Measurements from ENCODE around the gene EFTUD2. TPM values are rescaled to one million over a fixed set of nuclear protein-coding genes. Genes with fewer than 3 reads are reported as not detected.

EFTUD2 gene
- total RNA-seq, 1 donor from 2014 or later: 192 TPM

DNA sequence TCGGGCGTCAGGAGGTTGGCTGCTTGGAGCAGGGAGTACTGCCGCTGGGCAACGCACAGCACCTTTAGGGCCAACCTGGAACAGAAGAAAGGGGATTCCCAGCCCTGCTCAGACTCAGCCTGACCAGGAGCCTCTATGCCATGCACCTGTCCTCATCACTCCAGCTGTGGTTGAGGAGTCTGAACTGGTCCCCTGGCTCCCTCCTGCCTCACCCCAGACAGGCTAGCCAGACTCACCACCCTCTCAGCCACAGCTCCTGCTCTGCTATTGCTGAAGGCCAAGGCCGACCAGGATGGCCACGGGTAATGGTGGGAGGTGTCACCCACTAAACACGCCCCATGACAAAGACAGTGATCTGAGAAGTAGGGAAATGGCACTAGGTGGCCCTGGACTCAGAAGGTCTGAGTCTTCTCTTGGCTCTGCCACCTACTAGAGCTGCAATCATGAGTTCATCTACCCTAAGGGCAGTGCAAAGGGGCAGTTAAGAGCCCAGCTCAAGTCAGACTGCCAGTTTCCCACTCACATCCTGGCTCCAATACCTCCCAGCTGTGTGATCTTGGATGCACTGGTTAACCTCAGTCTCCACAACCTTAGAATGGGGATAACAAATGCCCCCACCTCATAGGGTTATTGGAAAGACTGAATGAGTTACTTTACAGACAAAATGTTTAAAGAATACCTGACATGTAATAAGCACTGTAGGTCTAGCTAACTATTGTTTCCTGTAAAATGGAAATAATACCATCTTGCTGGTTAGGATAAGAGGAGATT is 29.9 kb upstream of the EFTUD2 start:
- no peak for DNase-seq (ENCODE audit: low read depth, low spot score)
- H3K27ac Mint-ChIP-seq (ENCODE audit: unreplicated experiment): no peak overlapping the region
- H3K4me3 Mint-ChIP-seq: no peak overlapping the region
- TF ChIP-seq, protein P1, sequence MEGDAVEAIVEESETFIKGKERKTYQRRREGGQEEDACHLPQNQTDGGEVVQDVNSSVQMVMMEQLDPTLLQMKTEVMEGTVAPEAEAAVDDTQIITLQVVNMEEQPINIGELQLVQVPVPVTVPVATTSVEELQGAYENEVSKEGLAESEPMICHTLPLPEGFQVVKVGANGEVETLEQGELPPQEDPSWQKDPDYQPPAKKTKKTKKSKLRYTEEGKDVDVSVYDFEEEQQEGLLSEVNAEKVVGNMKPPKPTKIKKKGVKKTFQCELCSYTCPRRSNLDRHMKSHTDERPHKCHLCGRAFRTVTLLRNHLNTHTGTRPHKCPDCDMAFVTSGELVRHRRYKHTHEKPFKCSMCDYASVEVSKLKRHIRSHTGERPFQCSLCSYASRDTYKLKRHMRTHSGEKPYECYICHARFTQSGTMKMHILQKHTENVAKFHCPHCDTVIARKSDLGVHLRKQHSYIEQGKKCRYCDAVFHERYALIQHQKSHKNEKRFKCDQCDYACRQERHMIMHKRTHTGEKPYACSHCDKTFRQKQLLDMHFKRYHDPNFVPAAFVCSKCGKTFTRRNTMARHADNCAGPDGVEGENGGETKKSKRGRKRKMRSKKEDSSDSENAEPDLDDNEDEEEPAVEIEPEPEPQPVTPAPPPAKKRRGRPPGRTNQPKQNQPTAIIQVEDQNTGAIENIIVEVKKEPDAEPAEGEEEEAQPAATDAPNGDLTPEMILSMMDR (conservative IDR thresholded peaks at IDR 0.05): no peak
- no peaks in the 10 kb centered on the region for H3K9me3 Mint-ChIP-seq
- no peaks in the 10 kb centered on the region for H3K4me1 Mint-ChIP-seq
- no peaks in the 10 kb centered on the region for H3K27me3 Mint-ChIP-seq (ENCODE audit: low read depth)
- peaks cover 14% of the 10 kb centered on the region for H3K36me3 Mint-ChIP-seq (ENCODE audit: low read depth)

DNA sequence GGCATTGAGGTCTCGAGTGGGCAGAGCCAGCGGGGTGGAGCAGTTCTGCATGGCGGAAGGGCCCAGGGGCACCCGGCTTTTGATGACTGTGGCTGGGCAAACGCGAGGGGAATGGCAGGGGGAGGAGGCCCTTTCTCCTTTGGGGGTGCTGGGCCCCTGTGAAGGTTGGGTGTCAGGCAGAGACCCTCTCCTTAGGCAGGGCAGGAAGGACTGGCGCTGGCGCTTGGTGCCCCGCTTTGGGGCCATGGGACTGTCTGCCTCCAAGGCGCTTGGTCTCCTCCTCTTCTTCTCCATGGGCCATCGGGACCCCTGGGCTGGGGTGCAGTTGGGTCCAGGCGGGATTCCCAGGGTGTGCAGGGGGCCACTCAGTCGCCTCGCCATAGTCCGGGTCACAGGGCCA is 28.9 kb upstream of the EFTUD2 start:
- TF ChIP-seq, protein P1 (conservative IDR thresholded peaks at IDR 0.05): no peak
- Mint-ChIP-seq H3K27ac (ENCODE audit: unreplicated experiment) (no peak overlapping the region), H3K4me3 (no peak overlapping the region), H3K27me3 (ENCODE audit: low read depth) (peaks cover 3% of the 10 kb centered on the region), H3K9me3 (no peaks in the 10 kb centered on the region), H3K4me1 (peaks cover 5% of the 10 kb centered on the region), H3K36me3 (ENCODE audit: low read depth) (peaks cover 14% of the 10 kb centered on the region)
- no peak for DNase-seq (ENCODE audit: low read depth, low spot score)

DNA sequence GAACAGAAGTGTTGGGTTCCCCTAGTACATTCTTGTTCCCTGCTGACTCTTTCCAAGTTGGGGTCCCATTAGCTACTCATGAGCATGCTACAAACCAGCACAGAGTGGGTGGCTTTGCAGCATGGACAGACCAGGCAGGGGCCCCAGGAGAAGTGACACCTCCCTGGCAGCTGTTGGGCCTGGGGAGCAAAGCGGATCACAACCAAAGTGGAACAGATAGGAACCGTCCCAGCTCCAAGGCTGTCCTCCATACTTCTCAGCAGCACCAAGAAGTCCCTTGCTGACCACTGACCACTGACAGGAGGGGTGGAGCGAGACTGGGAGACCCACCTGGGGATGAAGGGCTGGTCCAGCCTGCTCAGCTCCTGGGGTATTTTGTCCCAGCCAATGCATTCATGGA is 28.5 kb upstream of the EFTUD2 start:
- TF ChIP-seq, protein P1 (conservative IDR thresholded peaks at IDR 0.05): no peak
- Mint-ChIP-seq H3K9me3 (no peaks in the 10 kb centered on the region), H3K36me3 (ENCODE audit: low read depth) (peaks cover 14% of the 10 kb centered on the region), H3K4me3 (no peak overlapping the region), H3K27ac (ENCODE audit: unreplicated experiment) (no peak overlapping the region), H3K27me3 (ENCODE audit: low read depth) (peaks cover 3% of the 10 kb centered on the region), H3K4me1 (peaks cover 9% of the 10 kb centered on the region)
- no peak for DNase-seq (ENCODE audit: low read depth, low spot score)

DNA sequence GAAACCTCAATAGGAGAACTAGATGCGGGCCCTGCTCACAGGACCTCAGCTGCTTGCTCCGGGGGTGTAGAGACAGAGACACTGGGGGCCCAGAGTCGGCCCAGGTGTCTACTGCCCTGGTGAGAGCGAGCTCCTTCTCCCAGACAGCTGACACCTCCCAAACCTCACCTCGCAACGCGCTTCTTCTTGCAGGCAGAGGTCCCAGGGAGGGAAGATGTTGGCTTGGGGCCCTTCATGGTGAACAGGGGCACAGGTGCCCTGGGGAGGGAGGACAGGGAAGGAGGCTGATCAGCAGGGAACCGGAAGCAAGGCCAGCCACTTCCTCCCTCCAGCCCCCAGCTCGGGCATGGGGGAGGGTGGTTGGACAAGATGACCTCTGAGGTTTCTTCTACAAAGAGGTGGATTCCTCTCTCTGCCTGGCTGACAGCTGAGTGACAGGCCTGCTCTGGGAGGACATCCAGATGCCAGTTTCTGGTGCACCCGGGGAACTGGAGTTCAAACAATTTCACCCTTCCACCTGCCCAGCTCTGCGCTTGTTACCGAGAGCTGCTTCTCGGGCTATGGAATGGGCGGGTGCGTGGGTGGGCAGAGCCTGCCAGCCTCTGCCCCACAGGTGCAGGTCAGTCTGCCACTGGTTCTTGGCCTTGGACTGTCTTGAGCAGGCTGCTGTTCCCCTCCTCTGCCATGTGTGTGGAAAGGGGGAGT is 27.7 kb upstream of the EFTUD2 start:
- TF ChIP-seq, protein P1 (conservative IDR thresholded peaks at IDR 0.05): no peak
- Mint-ChIP-seq H3K27ac (ENCODE audit: unreplicated experiment) (no peak overlapping the region), H3K4me3 (no peak overlapping the region), H3K27me3 (ENCODE audit: low read depth) (peaks cover 5% of the 10 kb centered on the region), H3K4me1 (peaks cover 14% of the 10 kb centered on the region), H3K9me3 (no peaks in the 10 kb centered on the region), H3K36me3 (ENCODE audit: low read depth) (peaks cover 14% of the 10 kb centered on the region)
- DNase-seq (ENCODE audit: low read depth, low spot score): no peak

DNA sequence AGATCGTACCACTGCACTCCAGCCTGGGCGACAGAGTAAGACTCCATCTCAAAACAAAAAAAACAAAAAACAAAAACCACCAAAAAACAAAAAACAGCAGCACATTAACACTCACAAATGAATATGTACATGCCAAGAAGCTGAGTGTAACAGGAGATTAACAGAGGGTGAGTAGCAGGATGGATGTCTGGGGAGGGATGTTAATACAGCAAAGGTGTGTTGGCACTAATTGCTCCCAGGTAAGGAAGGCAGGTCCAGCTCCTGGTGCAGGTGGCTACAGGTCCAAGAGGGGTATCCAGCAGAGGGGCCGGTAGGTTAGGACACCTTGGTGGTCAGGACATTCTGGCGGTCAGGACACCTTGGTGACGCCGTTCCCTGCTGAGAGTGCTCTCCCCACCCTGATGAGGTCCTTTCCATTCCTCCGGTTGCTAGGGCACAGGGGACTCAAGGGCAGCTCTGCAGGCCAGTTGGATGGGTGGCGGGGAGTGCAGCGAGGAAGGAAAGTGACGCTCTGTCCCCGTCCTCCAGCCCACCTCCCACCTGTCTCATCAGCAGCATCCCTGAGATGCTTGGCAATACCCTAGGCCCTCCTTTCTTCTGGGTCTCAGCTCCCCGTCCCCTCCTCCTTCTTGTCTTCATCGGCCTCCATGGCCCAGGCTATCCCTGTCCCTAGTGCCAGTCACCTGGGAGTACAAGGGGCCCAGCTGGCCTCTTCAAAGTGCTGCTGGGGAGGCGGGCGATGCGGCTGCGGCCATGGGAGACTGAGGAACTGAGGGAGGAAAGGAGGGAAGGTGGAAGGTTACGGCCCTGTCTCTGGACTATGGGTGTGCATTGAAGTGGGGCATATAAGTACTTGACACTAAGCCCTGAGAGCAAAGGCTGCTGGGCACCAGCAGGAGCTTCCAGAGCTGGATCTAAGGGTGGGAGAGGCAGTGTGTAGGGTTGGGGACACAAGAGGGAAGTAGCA is 26.8 kb upstream of the EFTUD2 start:
- Mint-ChIP-seq H3K27me3 (ENCODE audit: low read depth) (peaks cover 12% of the 10 kb centered on the region), H3K27ac (ENCODE audit: unreplicated experiment) (no peak overlapping the region), H3K4me3 (no peak overlapping the region), H3K36me3 (ENCODE audit: low read depth) (peaks cover 14% of the 10 kb centered on the region), H3K4me1 (peaks cover 20% of the 10 kb centered on the region), H3K9me3 (no peaks in the 10 kb centered on the region)
- TF ChIP-seq, protein P1 (conservative IDR thresholded peaks at IDR 0.05): no peak
- DNase-seq (ENCODE audit: low read depth, low spot score): no peak

Measured in neural crest cell (in vitro differentiated cells).